ENCODE data around the gene SERTM1. TPM values are rescaled to one million over a fixed set of nuclear protein-coding genes. Genes with fewer than 3 reads are reported as not detected.

SERTM1 gene
- total RNA-seq, 1 experiment from 2014 or later, result 0.24 TPM

DNA sequence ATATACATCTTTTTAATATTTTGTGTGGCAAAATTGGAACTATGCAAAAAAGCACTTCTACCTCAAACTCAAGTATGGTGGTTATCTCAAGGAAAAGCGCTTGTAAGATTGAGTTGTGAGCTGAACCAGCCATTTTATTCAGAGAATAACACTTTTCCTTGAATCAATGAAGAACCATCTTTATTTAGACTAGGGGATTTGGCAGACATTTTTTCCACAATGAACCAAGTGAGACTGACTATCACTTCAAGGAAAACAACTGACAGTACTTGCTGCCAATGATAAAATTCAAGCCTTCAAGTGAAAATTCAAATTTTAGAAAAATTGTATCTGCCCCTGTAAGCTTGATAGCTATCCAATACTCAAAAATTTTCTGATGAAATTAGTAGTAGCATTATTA is 23.2 kb upstream of the SERTM1 start:
- H3K23me2 ChIP-seq (ENCODE audit: insufficient read length, low read depth, low read length, poor library complexity, severe bottlenecking), result no peaks in the 10 kb centered on the region
- no peaks in the 10 kb centered on the region for H4K20me1 ChIP-seq (ENCODE audit: control insufficient read depth, insufficient read depth, insufficient read length)
- no peak overlapping the region for H3K56ac ChIP-seq (ENCODE audit: insufficient read length, low read depth, low read length)
- H2BK12ac ChIP-seq (ENCODE audit: insufficient read length, low read depth, low read length), result no peak overlapping the region
- H3K36me3 Mint-ChIP-seq (ENCODE audit: insufficient read depth in 1 of 3, low read depth in 3 of 3), result peaks cover 0 to 16% (median 3%) of the 10 kb centered on the region in 3 experiments; a peak in 5 of 7 replicates
- no peak overlapping the region for H3K9ac ChIP-seq (ENCODE audit: extremely low read depth, insufficient read length, low read length)
- H3K27me3 Mint-ChIP-seq (ENCODE audit: low read depth), result no peaks in the 10 kb centered on the region
- H4K5ac ChIP-seq (ENCODE audit: insufficient read length, low read depth, low read length), result no peak overlapping the region
- no peak overlapping the region for H3K18ac ChIP-seq (ENCODE audit: insufficient read length, low read depth, low read length)
- H3K9me3 Mint-ChIP-seq, result peaks cover 12 to 13% of the 10 kb centered on the region in 2 experiments
- H3T11ph ChIP-seq (ENCODE audit: low read length), result no peak overlapping the region
- no peak overlapping the region for H4K8ac ChIP-seq (replicated peaks; ENCODE audit: insufficient read length, low read depth, low read length)
- no peaks in the 10 kb centered on the region for H3K4me1 Mint-ChIP-seq
- DNase-seq, result no peak
- H2BK15ac ChIP-seq (ENCODE audit: low read depth, low read length), result no peak overlapping the region
- no peak overlapping the region for H3K4ac ChIP-seq (ENCODE audit: low read depth, low read length)
- H3K9me3 ChIP-seq (ENCODE audit: control insufficient read depth, low read depth, low read length), result no peaks in the 10 kb centered on the region
- H2AFZ ChIP-seq (ENCODE audit: low read length), result no peak overlapping the region
- H3K79me2 ChIP-seq (ENCODE audit: insufficient read depth, low read length), result no peaks in the 10 kb centered on the region
- TF ChIP-seq, protein P1, sequence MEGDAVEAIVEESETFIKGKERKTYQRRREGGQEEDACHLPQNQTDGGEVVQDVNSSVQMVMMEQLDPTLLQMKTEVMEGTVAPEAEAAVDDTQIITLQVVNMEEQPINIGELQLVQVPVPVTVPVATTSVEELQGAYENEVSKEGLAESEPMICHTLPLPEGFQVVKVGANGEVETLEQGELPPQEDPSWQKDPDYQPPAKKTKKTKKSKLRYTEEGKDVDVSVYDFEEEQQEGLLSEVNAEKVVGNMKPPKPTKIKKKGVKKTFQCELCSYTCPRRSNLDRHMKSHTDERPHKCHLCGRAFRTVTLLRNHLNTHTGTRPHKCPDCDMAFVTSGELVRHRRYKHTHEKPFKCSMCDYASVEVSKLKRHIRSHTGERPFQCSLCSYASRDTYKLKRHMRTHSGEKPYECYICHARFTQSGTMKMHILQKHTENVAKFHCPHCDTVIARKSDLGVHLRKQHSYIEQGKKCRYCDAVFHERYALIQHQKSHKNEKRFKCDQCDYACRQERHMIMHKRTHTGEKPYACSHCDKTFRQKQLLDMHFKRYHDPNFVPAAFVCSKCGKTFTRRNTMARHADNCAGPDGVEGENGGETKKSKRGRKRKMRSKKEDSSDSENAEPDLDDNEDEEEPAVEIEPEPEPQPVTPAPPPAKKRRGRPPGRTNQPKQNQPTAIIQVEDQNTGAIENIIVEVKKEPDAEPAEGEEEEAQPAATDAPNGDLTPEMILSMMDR (conservative IDR thresholded peaks at IDR 0.05), result no peak
- no peak overlapping the region for H2BK5ac ChIP-seq (ENCODE audit: insufficient read length, low read length)
- no peak overlapping the region for H3K27ac Mint-ChIP-seq
- no peaks in the 10 kb centered on the region for H3K79me1 ChIP-seq (ENCODE audit: insufficient read depth, low read depth, low read length, poor library complexity, severe bottlenecking)
- no peaks in the 10 kb centered on the region for H3K4me1 ChIP-seq (ENCODE audit: insufficient read depth, low read length)
- H3K4me2 ChIP-seq (ENCODE audit: insufficient read depth, insufficient read length, low read length), result no peak overlapping the region
- no peak overlapping the region for H3K23ac ChIP-seq (ENCODE audit: insufficient read length, low read depth, low read length)
- H2BK120ac ChIP-seq (ENCODE audit: low read depth, low read length, poor library complexity, severe bottlenecking), result no peak overlapping the region
- no peak overlapping the region for H3K27ac ChIP-seq (ENCODE audit: insufficient read length, low read depth, low read length)
- H4K91ac ChIP-seq (ENCODE audit: insufficient read length, low read depth, low read length), result no peak overlapping the region
- WGBS (ENCODE audit: extremely low coverage, insufficient read length, low lambda C conversion rate), result no CpG with 5 or more reads among the region's 1 CpG
- no peak overlapping the region for H2AK5ac ChIP-seq (ENCODE audit: insufficient read length, low read length)
- H3K27me3 ChIP-seq (ENCODE audit: insufficient read depth, low read length), result no peaks in the 10 kb centered on the region
- no peak overlapping the region for H3K4me3 Mint-ChIP-seq
- no peak overlapping the region for H3K14ac ChIP-seq (ENCODE audit: insufficient read depth, low read length)
- H2BK20ac ChIP-seq (ENCODE audit: low read depth, low read length, poor library complexity, severe bottlenecking), result no peak overlapping the region

Measured in H9 (cell line).